Measurements from ENCODE around the gene SYNM. TPM values are rescaled to one million over a fixed set of nuclear protein-coding genes. Genes with fewer than 3 reads are reported as not detected.
"Not testable (repeated sequence)": the region's sequence is repeated elsewhere in the genome, so short reads cannot be mapped to it uniquely, and the experiment has no call there.

SYNM gene
- total RNA-seq, 2 experiments from 2014 or later, result 0.11 TPM

DNA sequence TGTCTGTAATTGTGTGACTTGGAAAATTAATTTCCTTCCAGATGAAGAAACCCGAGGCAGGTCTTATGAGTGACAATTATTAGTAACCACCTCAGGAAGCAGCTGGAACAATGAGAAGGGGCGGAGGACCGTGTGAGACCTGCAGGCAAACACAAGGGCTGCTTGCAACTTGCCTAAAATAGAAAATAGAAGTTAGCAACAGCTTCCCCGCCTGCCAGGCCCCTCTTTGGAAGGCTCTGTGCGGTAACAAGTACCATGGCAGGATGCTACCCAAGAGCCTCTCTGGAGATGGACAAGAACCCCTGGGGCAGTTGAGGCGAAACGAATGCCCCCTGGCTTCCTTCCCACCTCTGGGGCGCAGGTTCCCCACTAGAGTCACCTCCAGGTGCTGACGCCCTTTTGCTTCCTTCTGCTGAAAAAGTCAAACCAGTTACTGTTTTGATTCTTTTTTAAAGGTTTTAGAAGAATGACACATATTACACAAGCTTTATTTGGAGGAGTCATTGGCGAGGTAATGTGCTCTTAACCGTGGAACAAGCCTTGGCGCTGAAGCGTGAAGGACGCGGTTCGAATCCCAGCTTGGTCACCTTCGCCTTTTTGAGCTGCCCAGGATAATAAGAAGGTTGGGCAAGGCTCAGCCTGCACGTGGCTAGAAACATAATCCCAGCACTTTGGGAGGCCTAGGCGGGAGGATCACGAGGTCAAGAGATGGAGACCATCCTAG is 47.0 kb upstream of the SYNM start:
- Histone ChIP-seq H3K4me3 (ENCODE audit: low read length) (no peak overlapping the region), H3K27me3 (ENCODE audit: control insufficient read depth in 1 of 2, insufficient read depth in 2 of 2, low read length in 2 of 2) (peaks cover 17 to 50% of the 10 kb centered on the region in 2 experiments), H3K36me3 (ENCODE audit: insufficient read depth, low read length) (no peaks in the 10 kb centered on the region), H3K27ac (ENCODE audit: low read depth in 1 of 2, low read length in 2 of 2) (no peak overlapping the region), H3K9me3 (ENCODE audit: control insufficient read depth in 1 of 2, insufficient read depth in 1 of 2, low read length in 2 of 2) (no peaks in the 10 kb centered on the region), H3K4me1 (ENCODE audit: insufficient read depth, low read length) (peaks cover 15% of the 10 kb centered on the region)
- no peak for ATAC-seq (ENCODE audit: poor library complexity)
- H3K27ac Mint-ChIP-seq, result no peak overlapping the region
- TF ChIP-seq, protein P1, sequence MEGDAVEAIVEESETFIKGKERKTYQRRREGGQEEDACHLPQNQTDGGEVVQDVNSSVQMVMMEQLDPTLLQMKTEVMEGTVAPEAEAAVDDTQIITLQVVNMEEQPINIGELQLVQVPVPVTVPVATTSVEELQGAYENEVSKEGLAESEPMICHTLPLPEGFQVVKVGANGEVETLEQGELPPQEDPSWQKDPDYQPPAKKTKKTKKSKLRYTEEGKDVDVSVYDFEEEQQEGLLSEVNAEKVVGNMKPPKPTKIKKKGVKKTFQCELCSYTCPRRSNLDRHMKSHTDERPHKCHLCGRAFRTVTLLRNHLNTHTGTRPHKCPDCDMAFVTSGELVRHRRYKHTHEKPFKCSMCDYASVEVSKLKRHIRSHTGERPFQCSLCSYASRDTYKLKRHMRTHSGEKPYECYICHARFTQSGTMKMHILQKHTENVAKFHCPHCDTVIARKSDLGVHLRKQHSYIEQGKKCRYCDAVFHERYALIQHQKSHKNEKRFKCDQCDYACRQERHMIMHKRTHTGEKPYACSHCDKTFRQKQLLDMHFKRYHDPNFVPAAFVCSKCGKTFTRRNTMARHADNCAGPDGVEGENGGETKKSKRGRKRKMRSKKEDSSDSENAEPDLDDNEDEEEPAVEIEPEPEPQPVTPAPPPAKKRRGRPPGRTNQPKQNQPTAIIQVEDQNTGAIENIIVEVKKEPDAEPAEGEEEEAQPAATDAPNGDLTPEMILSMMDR (IDR thresholded peaks at IDR 0.05), result no peak
- peaks cover 45% of the 10 kb centered on the region for H3K27me3 Mint-ChIP-seq
- CTCF ChIA-PET, result interaction anchor here (3.2 kb wide), 1 partner anchor 18 kb away, joined by 24 read pairs; no protein-coding TSS in a partner anchor
- intact Hi-C loops (cut with DNase I, micrococcal nuclease), result loop anchor here in 1 of 2 experiments (5.0 kb wide), 1 partner anchor 616 kb away; no protein-coding TSS in a partner anchor
- no peak for DNase-seq
- POLR2A ChIA-PET, result no interaction called here
- H3K4me3 Mint-ChIP-seq, result peak overlapping the region; percentile 58
- no peaks in the 10 kb centered on the region for H3K4me1 Mint-ChIP-seq (ENCODE audit: low read depth)
- H3K36me3 Mint-ChIP-seq (ENCODE audit: low read depth), result no peaks in the 10 kb centered on the region
- no peaks in the 10 kb centered on the region for H3K9me3 Mint-ChIP-seq

DNA sequence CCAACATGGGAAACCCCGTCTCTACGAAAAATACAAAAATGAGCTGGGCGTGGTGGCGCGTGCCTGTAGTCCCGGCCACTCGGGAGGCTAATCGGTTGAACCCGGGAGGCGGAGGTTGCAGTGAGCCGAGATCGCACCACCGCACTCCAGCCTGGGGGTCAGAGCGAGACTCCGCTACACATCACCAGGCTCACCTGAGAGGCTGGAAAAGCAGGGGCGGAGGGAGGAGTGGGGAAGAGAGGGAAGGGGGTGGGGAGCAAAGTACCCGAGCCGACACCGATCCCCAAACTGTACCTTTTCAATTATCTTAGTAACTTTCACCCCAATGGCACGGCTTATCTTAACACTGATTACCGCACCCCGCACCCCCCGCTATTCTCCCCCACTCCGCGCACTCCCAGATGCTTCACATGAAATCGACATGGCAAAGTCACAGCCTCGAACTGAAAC is 46.4 kb upstream of the SYNM start:
- H3K27me3 ChIP-seq (ENCODE audit: control insufficient read depth in 1 of 2, insufficient read depth in 2 of 2, low read length in 2 of 2), result peaks cover 17 to 56% of the 10 kb centered on the region in 2 experiments
- H3K9me3 ChIP-seq (ENCODE audit: control insufficient read depth in 1 of 2, insufficient read depth in 1 of 2, low read length in 2 of 2), result no peaks in the 10 kb centered on the region
- H3K27ac ChIP-seq (ENCODE audit: low read depth in 1 of 2, low read length in 2 of 2), result no peak overlapping the region
- TF ChIP-seq, protein P1 (IDR thresholded peaks at IDR 0.05), result no peak
- H3K36me3 Mint-ChIP-seq (ENCODE audit: low read depth), result no peaks in the 10 kb centered on the region
- ATAC-seq (ENCODE audit: poor library complexity), result no peak
- H3K36me3 ChIP-seq (ENCODE audit: insufficient read depth, low read length), result no peaks in the 10 kb centered on the region
- peak in 1 of 14 experiments; percentile 10 for DNase-seq
- H3K4me1 Mint-ChIP-seq (ENCODE audit: low read depth), result no peaks in the 10 kb centered on the region
- H3K4me3 Mint-ChIP-seq, result peak overlapping the region; percentile 58
- H3K4me1 ChIP-seq (ENCODE audit: insufficient read depth, low read length), result peaks cover 15% of the 10 kb centered on the region
- peak overlapping the region; percentile 22 for H3K4me3 ChIP-seq (ENCODE audit: low read length)
- H3K27me3 Mint-ChIP-seq, result peaks cover 51% of the 10 kb centered on the region
- POLR2A ChIA-PET, result no interaction called here
- intact Hi-C loops (cut with DNase I, micrococcal nuclease), result loop anchor here in 1 of 2 experiments (5.0 kb wide), 1 partner anchor 616 kb away; no protein-coding TSS in a partner anchor
- CTCF ChIA-PET, result interaction anchor here (1.5 to 3.2 kb wide), 3 partner anchors 10 to 18 kb away, joined by 3 to 24 read pairs (median 5); no protein-coding TSS in a partner anchor
- H3K27ac Mint-ChIP-seq, result no peak overlapping the region
- H3K9me3 Mint-ChIP-seq, result no peaks in the 10 kb centered on the region

DNA sequence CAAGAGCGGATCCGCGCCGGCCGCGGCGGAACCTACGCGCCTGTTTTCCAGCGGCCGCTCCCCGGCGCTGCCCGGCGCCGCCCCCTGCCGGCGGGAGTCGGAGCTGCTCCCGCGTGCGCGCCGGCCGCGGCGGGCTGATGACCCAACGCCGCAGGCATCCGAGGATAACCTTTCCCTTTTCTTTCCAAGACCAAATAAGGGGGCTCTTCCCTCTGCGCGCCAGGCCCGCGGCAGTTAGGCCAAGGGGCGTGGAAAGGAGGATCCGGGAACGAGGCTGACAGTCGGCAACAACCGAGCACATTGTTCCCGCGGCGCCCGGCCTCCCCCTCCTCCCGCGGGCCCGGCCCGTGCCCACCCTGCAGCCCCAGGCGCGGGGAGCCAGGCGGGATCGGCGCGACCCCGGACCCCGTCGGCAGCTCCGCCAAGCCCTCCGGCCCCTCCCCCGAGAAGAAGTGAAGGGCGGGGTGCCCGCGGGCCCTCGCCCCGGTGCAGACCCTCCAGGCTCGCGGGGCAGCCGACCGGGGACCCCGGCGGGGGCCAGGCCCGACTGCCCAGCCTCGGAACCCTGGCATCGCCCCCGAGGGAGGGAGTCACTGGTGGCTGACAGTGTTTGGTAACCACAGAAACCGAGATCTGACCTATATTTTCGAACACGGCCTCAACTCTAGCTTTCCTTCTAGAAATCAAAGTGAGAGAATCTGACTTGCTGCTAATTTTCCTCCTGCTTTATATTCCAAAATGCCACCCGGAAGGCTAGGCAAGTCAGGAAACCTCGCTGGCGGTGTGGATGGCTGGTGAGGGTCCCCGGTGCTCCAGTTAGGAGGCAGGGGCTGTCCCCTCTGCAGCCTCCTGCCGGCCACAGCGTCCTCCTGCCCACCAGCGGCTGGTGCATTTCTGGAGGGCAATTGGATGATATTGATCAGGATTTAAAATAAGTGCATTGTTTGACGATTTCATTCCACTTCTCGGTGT is 45.6 kb upstream of the SYNM start:
- ChIA-PET CTCF (interaction anchor here (1.5 to 3.2 kb wide), 3 partner anchors 9 to 17 kb away, joined by 3 to 24 read pairs (median 5); no protein-coding TSS in a partner anchor), POLR2A (no interaction called here)
- Mint-ChIP-seq H3K27me3 (peaks cover 57% of the 10 kb centered on the region), H3K36me3 (ENCODE audit: low read depth) (no peaks in the 10 kb centered on the region), H3K4me3 (peak overlapping the region; percentile 73), H3K27ac (no peak overlapping the region), H3K9me3 (no peaks in the 10 kb centered on the region), H3K4me1 (ENCODE audit: low read depth) (no peaks in the 10 kb centered on the region)
- intact Hi-C loops (cut with DNase I, micrococcal nuclease), result loop anchor here in 1 of 2 experiments (5.0 kb wide), 1 partner anchor 617 kb away; no protein-coding TSS in a partner anchor
- Histone ChIP-seq H3K4me1 (ENCODE audit: insufficient read depth, low read length) (peaks cover 15% of the 10 kb centered on the region), H3K27ac (ENCODE audit: low read depth in 1 of 2, low read length in 2 of 2) (no peak overlapping the region), H3K4me3 (ENCODE audit: low read length) (peak overlapping the region; percentile 45), H3K9me3 (ENCODE audit: control insufficient read depth in 1 of 2, insufficient read depth in 1 of 2, low read length in 2 of 2) (no peaks in the 10 kb centered on the region), H3K36me3 (ENCODE audit: insufficient read depth, low read length) (no peaks in the 10 kb centered on the region), H3K27me3 (ENCODE audit: control insufficient read depth in 1 of 2, insufficient read depth in 2 of 2, low read length in 2 of 2) (peaks cover 17 to 58% of the 10 kb centered on the region in 2 experiments)
- TF ChIP-seq, protein P1 (IDR thresholded peaks at IDR 0.05), result peak; percentile 45
- DNase-seq (peak in 13 of 14 experiments; percentile 6 to 75 (median 30)), ATAC-seq (ENCODE audit: poor library complexity) (peak; percentile 71)

DNA sequence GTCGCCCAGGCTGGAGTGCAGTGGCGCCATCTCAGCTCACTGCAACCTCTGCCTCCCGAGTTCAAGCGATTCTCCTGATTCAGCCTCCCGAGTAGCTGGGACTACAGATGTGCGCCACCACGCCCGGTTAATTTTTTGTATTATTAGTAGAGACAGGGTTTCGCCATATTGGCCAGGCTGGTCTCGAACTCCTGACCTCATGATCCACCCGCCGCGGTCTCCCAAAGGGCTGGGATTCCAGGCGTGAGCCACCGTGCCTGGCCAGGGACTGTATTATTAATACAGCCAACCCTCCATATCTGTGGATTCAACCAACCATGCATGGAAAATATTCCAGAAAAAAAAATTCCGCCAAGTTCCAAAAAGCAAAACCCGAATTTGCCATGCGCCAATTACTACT is 44.7 kb upstream of the SYNM start:
- H3K27ac ChIP-seq (ENCODE audit: low read depth in 1 of 2, low read length in 2 of 2); H3K4me3 ChIP-seq (ENCODE audit: low read length); H3K4me1 Mint-ChIP-seq (ENCODE audit: low read depth); DNase-seq; ATAC-seq (ENCODE audit: poor library complexity); H3K4me3 Mint-ChIP-seq; H3K36me3 ChIP-seq (ENCODE audit: insufficient read depth, low read length); CTCF ChIA-PET; H3K9me3 Mint-ChIP-seq; H3K36me3 Mint-ChIP-seq (ENCODE audit: low read depth); POLR2A ChIA-PET; H3K27ac Mint-ChIP-seq; H3K9me3 ChIP-seq (ENCODE audit: control insufficient read depth in 1 of 2, insufficient read depth in 1 of 2, low read length in 2 of 2): not testable (repeated sequence)
- peaks cover 15% of the 10 kb centered on the region for H3K4me1 ChIP-seq (ENCODE audit: insufficient read depth, low read length)
- intact Hi-C loops (cut with DNase I, micrococcal nuclease), result loop anchor here in 1 of 2 experiments (5.0 kb wide), 1 partner anchor 543 kb away; no protein-coding TSS in a partner anchor
- peaks cover 17 to 58% of the 10 kb centered on the region in 2 experiments for H3K27me3 ChIP-seq (ENCODE audit: control insufficient read depth in 1 of 2, insufficient read depth in 2 of 2, low read length in 2 of 2)
- H3K27me3 Mint-ChIP-seq, result peaks cover 62% of the 10 kb centered on the region
